HL-60/S4 treated with phorbol 12-myristate 13-acetate at 8.2 ng/mL for 4 days and 3 days (cell line): ENCODE results near the gene IGSF1.

Source experiments
- in situ Hi-C: fragments of 300-500 bp; cut with MboI; formaldehyde crosslinking; loops from 2 replicates; pipeline ENCODE4 v1.15.0; 2022; ENCODE audit warnings: low sequenced_read_pairs

IGSF1 gene

GRCh38 chrX:131288738-131289511 is at the start of gene IGSF1:
IGSF1 (minus strand) TSS chrX:131289306; CDS start chrX:131286674, 2,632 bp downstream.
- in situ Hi-C loops = no loop called here

- in situ Hi-C loops = no loop called here
These were observed 43.2 kb upstream of the IGSF1 start for GRCh38 chrX:131332331-131332730.

GRCh38 chrX:131331152-131331551 is 42.0 kb upstream of the IGSF1 start:
- in situ Hi-C loops = no loop called here

GRCh38 chrX:131330735-131331134 is 41.6 kb upstream of the IGSF1 start:
- in situ Hi-C loops = no loop called here

GRCh38 chrX:131322651-131323050 is 33.5 kb upstream of the IGSF1 start:
- in situ Hi-C loops = no loop called here

- in situ Hi-C loops = no loop called here
These were observed 28.2 kb upstream of the IGSF1 start for GRCh38 chrX:131317326-131317725.

GRCh38 chrX:131316260-131316659 is 27.2 kb upstream of the IGSF1 start:
- in situ Hi-C loops = no loop called here

GRCh38 chrX:131308980-131309379 is 19.9 kb upstream of the IGSF1 start:
- in situ Hi-C loops = no loop called here

- in situ Hi-C loops = no loop called here
These were observed 17.5 kb upstream of the IGSF1 start for GRCh38 chrX:131306601-131307000.

GRCh38 chrX:131305926-131306325 is 16.8 kb upstream of the IGSF1 start:
- in situ Hi-C loops = no loop called here

- in situ Hi-C loops = no loop called here
These were observed 13.6 kb upstream of the IGSF1 start for GRCh38 chrX:131302701-131303100.

- in situ Hi-C loops = no loop called here
These were observed 12.0 kb upstream of the IGSF1 start for GRCh38 chrX:131301155-131301554.

- in situ Hi-C loops = no loop called here
These were observed 9.7 kb upstream of the IGSF1 start for GRCh38 chrX:131298846-131299245.

GRCh38 chrX:131298036-131298435 is 8.9 kb upstream of the IGSF1 start:
- in situ Hi-C loops = no loop called here

- in situ Hi-C loops = no loop called here
These were observed 421 bp upstream of the IGSF1 start for GRCh38 chrX:131289527-131289926.

GRCh38 chrX:131288188-131288587 is 918 bp downstream of the IGSF1 start:
- in situ Hi-C loops = no loop called here

- in situ Hi-C loops = no loop called here
These were observed 1.4 kb downstream of the IGSF1 start for GRCh38 chrX:131287560-131288179.

GRCh38 chrX:131279617-131280016 is 9.5 kb downstream of the IGSF1 start:
- in situ Hi-C loops = no loop called here

GRCh38 chrX:131279197-131279596 is 9.9 kb downstream of the IGSF1 start:
- in situ Hi-C loops = no loop called here

GRCh38 chrX:131277543-131278136 is 11.5 kb downstream of the IGSF1 start:
- in situ Hi-C loops = no loop called here

GRCh38 chrX:131273011-131273410 is 16.1 kb downstream of the IGSF1 start:
- in situ Hi-C loops = no loop called here

- in situ Hi-C loops = no loop called here
These were observed 17.3 kb downstream of the IGSF1 start for GRCh38 chrX:131271826-131272225.
